NT2/D1 (cell line): Measurements from ENCODE around the gene MRPL2.

Source experiments
- SUZ12 ChIP-seq: IDR thresholded peaks from 2 replicates; pipeline ENCODE4 v1.6.1; 2011; ENCODE audit not compliant: insufficient read length, insufficient read depth; ENCODE audit errors: extremely low read depth
- YY1 ChIP-seq: IDR thresholded peaks from 2 replicates; pipeline ENCODE4 v1.6.1; 2011; ENCODE audit not compliant: insufficient read length, insufficient read depth

GRCh38 chr6:43026365-43026764, 32.9 kb downstream of the MRPL2 start:
- TF ChIP-seq YY1 (no peak), SUZ12 (no peak)
